BE2C (cell line): ENCODE measurements around the gene PASK.

Experiments
- DNase-seq: peaks from one replicate; pipeline ENCODE4 v3.0.0-alpha.2; 2020
- H3K27me3 ChIP-seq: fragments of 250-450 bp; sonication (Bioruptor Pico); 2 replicates; pipeline ENCODE4 v1.5.1; 2020; ENCODE audit warnings: mild to moderate bottlenecking
- H3K36me3 ChIP-seq: fragments of 250-450 bp; sonication (Bioruptor Pico); 2 replicates; pipeline ENCODE4 v1.5.1; 2020; ENCODE audit warnings: mild to moderate bottlenecking
- H3K4me1 ChIP-seq: fragments of 250-450 bp; sonication (Bioruptor Pico); 2 replicates; pipeline ENCODE4 v1.5.1; 2020
- H3K4me3 ChIP-seq: 2 replicates; pipeline ENCODE4 v1.5.1; 2011; ENCODE audit warnings: low read depth, low read length
- H3K9me3 ChIP-seq: fragments of 250-450 bp; sonication (Bioruptor Pico); 2 replicates; pipeline ENCODE4 v1.5.1; 2020
- TF ChIP-seq, protein P1 (sequence below): IDR thresholded peaks from 2 replicates; pipeline ENCODE4 v1.5.1; 2012; ENCODE audit warnings: mild to moderate bottlenecking, low read depth, low read length

PASK gene

DNA sequence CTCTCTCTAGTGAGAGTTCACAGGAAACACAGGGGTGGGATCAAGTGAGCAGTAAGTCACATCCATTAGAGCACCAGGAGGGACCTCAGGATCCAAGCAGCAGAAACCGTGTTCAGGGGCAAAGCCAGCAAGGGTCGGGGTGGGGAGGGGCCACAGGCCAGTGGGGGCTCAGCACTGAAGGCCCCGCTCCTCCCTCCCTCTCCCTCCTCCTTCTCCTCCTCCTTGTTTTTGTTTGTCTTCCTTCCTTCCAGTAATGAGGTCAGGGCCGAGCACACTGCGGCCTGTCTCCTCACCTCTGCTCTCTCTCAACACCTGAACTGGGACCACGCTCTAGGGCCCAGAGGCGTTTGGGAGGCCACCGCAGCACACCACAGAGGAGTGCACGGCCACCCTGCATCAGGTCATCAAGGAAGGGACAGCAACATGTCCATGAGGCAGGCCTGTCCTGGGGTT lies 68.1 kb downstream of the PASK start:
- TF ChIP-seq, protein P1, sequence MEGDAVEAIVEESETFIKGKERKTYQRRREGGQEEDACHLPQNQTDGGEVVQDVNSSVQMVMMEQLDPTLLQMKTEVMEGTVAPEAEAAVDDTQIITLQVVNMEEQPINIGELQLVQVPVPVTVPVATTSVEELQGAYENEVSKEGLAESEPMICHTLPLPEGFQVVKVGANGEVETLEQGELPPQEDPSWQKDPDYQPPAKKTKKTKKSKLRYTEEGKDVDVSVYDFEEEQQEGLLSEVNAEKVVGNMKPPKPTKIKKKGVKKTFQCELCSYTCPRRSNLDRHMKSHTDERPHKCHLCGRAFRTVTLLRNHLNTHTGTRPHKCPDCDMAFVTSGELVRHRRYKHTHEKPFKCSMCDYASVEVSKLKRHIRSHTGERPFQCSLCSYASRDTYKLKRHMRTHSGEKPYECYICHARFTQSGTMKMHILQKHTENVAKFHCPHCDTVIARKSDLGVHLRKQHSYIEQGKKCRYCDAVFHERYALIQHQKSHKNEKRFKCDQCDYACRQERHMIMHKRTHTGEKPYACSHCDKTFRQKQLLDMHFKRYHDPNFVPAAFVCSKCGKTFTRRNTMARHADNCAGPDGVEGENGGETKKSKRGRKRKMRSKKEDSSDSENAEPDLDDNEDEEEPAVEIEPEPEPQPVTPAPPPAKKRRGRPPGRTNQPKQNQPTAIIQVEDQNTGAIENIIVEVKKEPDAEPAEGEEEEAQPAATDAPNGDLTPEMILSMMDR, result no peak
- no peaks in the 10 kb centered on the region for H3K27me3 ChIP-seq
- no peak for DNase-seq

DNA sequence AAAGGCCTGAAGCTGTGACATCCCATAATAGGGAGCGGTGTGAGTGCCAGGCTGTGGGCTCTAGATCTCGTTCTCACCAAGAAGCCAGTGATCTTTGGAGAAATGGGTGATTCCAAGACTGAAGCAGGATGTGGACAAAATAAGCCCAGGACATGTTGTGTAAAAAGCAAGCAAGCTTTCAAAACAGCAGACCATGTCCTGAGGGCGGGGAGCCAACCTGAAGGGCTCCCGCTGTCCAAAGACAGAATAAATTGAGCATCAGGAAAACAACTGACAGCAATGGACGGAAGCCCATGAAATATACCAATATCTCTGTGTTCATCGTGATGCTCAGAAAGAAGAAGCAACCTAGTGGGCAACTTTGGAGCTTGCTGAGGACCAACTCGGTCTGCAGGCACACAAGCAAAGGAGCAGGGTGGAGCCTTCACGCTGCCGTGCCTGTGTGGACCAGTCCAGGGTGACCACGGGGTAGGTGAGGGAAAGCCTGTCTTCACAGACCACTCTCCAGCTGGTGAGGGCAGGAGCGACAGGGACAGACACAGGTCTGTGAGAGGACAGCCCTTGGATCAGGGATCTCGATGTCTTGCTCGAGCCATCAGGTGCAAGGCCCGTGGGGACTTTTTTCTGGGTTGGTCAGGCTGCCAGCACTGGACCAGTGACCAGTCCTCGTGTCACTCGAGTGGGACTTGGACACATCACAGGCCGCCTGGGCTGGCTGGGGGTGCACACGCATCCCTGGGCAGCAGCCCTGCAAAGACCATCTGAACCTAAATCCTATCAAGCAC lies 68.7 kb downstream of the PASK start:
- Histone ChIP-seq H3K4me3 (no peak overlapping the region), H3K27me3 (no peaks in the 10 kb centered on the region), H3K9me3 (no peaks in the 10 kb centered on the region), H3K36me3 (no peaks in the 10 kb centered on the region), H3K4me1 (no peaks in the 10 kb centered on the region)
- no peak for DNase-seq
- TF ChIP-seq, protein P1, result no peak

More for the DNA sequence above, 68.1 kb downstream of the PASK start:
- Histone ChIP-seq H3K9me3 (no peaks in the 10 kb centered on the region), H3K36me3 (peaks cover 3% of the 10 kb centered on the region; the same call in 1 of the 2 replicates), H3K4me3 (no peak overlapping the region), H3K4me1 (no peaks in the 10 kb centered on the region)

DNA sequence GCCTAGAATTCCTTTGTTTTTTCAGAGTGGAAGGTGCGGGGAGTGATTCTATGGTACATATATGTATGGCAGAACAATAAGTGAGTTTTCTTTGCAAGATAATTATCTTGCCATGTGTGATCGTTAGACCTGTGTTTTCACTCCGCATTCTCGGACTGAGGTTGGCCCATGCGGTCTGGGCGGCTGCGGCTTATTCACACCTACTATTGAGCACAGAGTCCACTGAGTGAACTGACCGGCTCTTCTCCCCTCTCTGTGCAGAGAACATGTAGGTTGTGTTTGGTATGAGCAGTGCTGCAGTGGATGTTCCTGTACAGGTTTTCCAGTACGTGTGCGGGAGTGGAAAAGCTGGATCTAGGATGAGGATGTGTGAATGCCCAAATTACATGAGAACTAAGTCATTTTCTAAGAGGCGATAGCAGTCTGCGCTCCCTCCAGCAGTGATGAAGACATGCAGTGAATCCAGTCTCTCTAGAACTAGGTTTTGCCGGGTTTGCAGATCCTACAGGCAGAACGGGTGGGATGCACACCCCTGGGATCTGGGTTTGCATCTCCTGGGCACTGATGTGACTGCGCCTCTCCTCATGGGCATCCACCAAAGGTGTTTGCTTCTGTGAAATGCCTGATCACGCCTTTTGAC lies 74.3 kb downstream of the PASK start:
- no peaks in the 10 kb centered on the region for H3K27me3 ChIP-seq
- no peaks in the 10 kb centered on the region for H3K4me1 ChIP-seq
- no peaks in the 10 kb centered on the region for H3K9me3 ChIP-seq
- DNase-seq, result no peak
- TF ChIP-seq, protein P1, result no peak
- no peaks in the 10 kb centered on the region for H3K36me3 ChIP-seq
- no peak overlapping the region for H3K4me3 ChIP-seq

DNA sequence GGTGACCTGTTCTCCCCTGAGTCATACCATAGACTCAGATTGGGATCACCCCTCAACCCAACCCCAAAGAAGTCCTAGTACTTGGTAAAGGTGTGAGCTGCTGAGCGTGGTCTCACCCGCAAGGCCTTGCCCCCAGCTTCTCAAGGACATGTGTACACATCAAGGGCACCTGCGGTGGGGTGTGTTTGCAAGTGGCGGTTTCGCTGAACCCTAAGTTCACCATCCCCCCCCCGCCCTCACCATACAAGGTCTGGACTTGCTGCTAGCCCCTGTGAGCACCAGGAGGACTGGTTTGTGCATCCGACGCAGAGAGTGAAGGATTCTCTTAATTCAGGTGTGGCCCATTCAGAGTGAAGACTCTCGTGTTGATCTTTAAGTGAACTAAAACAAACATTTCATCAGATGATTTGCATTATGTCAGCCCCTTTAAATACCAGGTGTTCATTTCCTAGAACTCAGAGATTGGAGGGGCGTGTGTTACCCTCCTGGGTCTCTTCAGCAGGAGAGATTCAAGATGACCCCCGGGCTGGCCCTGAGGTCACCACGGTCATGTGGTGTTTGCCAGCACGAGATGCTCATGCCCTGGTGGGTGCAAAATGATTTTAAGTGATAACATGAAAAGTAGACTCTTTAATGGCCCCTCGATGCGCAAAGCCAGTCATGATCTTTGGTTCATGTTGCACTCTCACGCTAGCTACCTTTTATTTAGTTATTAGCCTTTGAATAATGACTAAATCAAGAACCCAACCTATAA lies 75.0 kb downstream of the PASK start:
- Histone ChIP-seq H3K27me3 (no peaks in the 10 kb centered on the region), H3K36me3 (no peaks in the 10 kb centered on the region), H3K9me3 (no peaks in the 10 kb centered on the region), H3K4me1 (no peaks in the 10 kb centered on the region), H3K4me3 (no peak overlapping the region)
- no peak for DNase-seq
- TF ChIP-seq, protein P1, result no peak

DNA sequence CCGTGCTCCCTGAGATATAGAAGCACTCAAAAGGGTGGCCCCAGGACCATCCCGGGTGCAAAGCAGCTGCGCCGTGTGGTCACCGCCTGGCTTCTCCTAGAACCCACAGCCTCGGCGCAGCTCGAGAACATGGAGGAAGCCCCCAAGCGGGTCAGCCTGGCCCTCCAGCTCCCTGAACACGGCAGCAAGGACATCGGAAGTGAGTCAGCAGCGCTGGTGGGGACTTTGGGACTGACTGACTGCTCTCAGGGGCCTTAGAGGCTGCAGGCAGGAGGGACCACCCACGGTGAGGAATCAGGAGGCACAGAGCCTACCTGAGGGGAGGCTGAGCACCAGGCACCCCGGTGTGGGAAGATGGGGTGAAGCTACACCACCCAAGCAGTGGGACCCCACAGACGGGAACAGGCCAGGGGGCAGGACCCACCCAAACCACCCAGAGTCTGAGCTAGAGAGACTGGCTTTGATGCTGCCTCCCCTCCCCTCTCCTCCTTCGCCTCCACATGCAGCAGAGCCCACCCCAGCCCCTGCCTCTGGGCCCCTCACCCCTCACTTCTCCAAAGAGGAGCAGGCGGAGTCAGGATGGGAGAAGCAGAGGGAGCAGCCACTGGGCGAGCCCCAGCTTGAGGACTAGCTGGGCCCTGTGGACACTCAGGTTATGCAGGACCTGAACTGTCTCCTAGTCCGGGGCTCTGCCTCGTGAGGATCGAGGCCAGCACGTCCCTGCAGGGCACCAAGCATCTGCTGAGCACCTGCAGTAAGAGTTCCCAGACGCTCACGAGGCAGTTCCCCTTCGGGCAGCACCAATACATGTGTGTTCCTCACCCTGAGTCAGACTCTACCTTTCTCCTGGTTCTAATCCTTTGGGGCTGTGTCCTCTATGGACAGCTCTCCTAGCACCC lies 75.9 kb downstream of the PASK start:
- H3K36me3 ChIP-seq, result no peaks in the 10 kb centered on the region
- no peak for DNase-seq
- H3K9me3 ChIP-seq, result no peaks in the 10 kb centered on the region
- TF ChIP-seq, protein P1, result no peak
- no peak overlapping the region for H3K4me3 ChIP-seq
- no peaks in the 10 kb centered on the region for H3K27me3 ChIP-seq
- no peaks in the 10 kb centered on the region for H3K4me1 ChIP-seq
